ENCODE results near the gene PRKCH.

Gene PRKCH

DNA sequence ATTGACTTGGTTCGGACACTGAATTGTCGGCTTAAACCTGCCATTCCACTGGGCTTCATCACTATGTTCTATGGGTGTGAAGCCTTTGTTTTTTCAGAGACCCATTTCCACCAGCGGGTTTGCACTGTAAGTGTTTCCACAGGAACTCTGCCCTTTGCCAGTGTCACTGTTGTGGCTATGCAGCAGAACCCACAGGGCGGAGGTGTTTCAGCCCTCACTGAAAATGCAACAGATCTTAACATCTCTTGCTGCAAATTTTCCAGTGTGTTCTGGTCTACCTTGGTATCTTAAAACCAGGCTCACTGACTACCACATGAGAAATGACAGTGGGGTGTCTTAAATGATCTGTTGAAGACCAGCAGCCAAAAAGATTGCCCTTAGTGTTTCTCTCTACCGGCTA, 21.1 kb downstream of the PRKCH start:
- TF ChIP-seq, protein P1, sequence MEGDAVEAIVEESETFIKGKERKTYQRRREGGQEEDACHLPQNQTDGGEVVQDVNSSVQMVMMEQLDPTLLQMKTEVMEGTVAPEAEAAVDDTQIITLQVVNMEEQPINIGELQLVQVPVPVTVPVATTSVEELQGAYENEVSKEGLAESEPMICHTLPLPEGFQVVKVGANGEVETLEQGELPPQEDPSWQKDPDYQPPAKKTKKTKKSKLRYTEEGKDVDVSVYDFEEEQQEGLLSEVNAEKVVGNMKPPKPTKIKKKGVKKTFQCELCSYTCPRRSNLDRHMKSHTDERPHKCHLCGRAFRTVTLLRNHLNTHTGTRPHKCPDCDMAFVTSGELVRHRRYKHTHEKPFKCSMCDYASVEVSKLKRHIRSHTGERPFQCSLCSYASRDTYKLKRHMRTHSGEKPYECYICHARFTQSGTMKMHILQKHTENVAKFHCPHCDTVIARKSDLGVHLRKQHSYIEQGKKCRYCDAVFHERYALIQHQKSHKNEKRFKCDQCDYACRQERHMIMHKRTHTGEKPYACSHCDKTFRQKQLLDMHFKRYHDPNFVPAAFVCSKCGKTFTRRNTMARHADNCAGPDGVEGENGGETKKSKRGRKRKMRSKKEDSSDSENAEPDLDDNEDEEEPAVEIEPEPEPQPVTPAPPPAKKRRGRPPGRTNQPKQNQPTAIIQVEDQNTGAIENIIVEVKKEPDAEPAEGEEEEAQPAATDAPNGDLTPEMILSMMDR (IDR thresholded peaks at IDR 0.05; ENCODE audit: insufficient read depth, low read length, poor library complexity, severe bottlenecking) = no peak
- TF ChIP-seq EZH2phosphoT487 (conservative IDR thresholded peaks at IDR 0.05; ENCODE audit: low read length) = no peak
- H3K27me3 ChIP-seq (ENCODE audit: low read length) = no peaks in the 10 kb centered on the region
- H3K27ac ChIP-seq (ENCODE audit: low read depth, low read length) = no peak overlapping the region
- H3F3A ChIP-seq (ENCODE audit: insufficient read depth) = no peaks in the 10 kb centered on the region
- H4K20me1 ChIP-seq (ENCODE audit: low read depth, low read length) = no peaks in the 10 kb centered on the region
- no peaks in the 10 kb centered on the region for H3K9me2 ChIP-seq (replicated peaks; ENCODE audit: insufficient read depth, low read length)
- no peak overlapping the region for H3K4me3 ChIP-seq (ENCODE audit: insufficient read depth, low read length, poor library complexity, severe bottlenecking)
- H3K79me2 ChIP-seq (ENCODE audit: insufficient read depth, low read length) = no peaks in the 10 kb centered on the region
- H3K9me3 ChIP-seq (ENCODE audit: insufficient read depth, low read length) = no peaks in the 10 kb centered on the region
- H3K4me2 ChIP-seq (ENCODE audit: low read depth, low read length, poor library complexity, severe bottlenecking) = no peak overlapping the region
- H3K36me3 ChIP-seq (ENCODE audit: low read length) = no peaks in the 10 kb centered on the region
- no peak overlapping the region for H2AFZ ChIP-seq (ENCODE audit: low read depth, low read length, severe bottlenecking)
- no peak overlapping the region for H3K9ac ChIP-seq (ENCODE audit: low read length)

DNA sequence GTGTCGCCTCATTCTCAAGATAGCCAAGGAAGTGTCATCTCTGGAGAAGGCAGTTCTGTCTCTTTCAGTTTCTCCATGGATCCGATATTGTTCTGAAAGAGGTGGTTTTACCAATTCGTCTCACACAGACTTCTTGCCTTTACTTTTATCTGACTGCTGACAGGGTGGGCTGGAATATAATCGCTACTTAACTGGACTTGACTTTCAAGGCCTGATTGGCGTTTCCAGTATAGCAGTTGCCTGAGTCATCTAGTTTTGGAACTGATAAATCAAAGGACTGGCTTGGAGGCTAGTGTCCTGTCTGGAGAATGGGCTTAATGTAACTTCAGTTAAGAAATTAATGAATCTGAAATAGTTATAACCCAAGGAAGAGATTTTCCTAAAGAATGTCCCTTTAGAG, 21.6 kb downstream of the PRKCH start:
- no peaks in the 10 kb centered on the region for H4K20me1 ChIP-seq (ENCODE audit: low read depth, low read length)
- H3K9ac ChIP-seq (ENCODE audit: low read length) = no peak overlapping the region
- no peaks in the 10 kb centered on the region for H3K79me2 ChIP-seq (ENCODE audit: insufficient read depth, low read length)
- no peaks in the 10 kb centered on the region for H3K9me2 ChIP-seq (replicated peaks; ENCODE audit: insufficient read depth, low read length)
- TF ChIP-seq, protein P1 (IDR thresholded peaks at IDR 0.05; ENCODE audit: insufficient read depth, low read length, poor library complexity, severe bottlenecking) = no peak
- no peak for TF ChIP-seq EZH2phosphoT487 (conservative IDR thresholded peaks at IDR 0.05; ENCODE audit: low read length)
- H3K27me3 ChIP-seq (ENCODE audit: low read length) = no peaks in the 10 kb centered on the region
- no peaks in the 10 kb centered on the region for H3K36me3 ChIP-seq (ENCODE audit: low read length)
- no peaks in the 10 kb centered on the region for H3F3A ChIP-seq (ENCODE audit: insufficient read depth)
- H2AFZ ChIP-seq (ENCODE audit: low read depth, low read length, severe bottlenecking) = no peak overlapping the region
- no peak overlapping the region for H3K27ac ChIP-seq (ENCODE audit: low read depth, low read length)
- no peak overlapping the region for H3K4me3 ChIP-seq (ENCODE audit: insufficient read depth, low read length, poor library complexity, severe bottlenecking)
- no peak overlapping the region for H3K4me2 ChIP-seq (ENCODE audit: low read depth, low read length, poor library complexity, severe bottlenecking)
- H3K9me3 ChIP-seq (ENCODE audit: insufficient read depth, low read length) = no peaks in the 10 kb centered on the region

DNA sequence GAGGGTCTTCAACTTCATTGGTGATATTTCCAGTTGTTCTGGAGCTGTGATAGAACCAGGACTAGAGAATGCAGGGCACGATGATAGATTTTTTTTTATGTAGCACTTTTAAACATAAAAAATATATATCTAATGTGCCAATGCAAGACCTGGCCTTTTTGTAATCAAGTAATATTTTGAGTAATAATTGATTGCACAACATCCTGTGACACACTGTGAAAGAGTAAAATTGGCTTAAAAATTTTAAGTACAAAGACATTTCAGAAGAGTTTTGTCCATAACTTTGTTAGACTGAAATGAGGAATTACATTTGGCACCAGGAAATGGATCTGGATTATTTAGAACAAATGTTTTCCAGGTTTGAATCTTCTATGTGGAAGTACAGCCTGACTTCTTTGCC, 22.1 kb downstream of the PRKCH start:
- no peaks in the 10 kb centered on the region for H3K9me3 ChIP-seq (ENCODE audit: insufficient read depth, low read length)
- H3K9me2 ChIP-seq (replicated peaks; ENCODE audit: insufficient read depth, low read length) = no peaks in the 10 kb centered on the region
- H3K9ac ChIP-seq (ENCODE audit: low read length) = no peak overlapping the region
- H3K27ac ChIP-seq (ENCODE audit: low read depth, low read length) = no peak overlapping the region
- H3K36me3 ChIP-seq (ENCODE audit: low read length) = no peaks in the 10 kb centered on the region
- no peaks in the 10 kb centered on the region for H3K27me3 ChIP-seq (ENCODE audit: low read length)
- no peaks in the 10 kb centered on the region for H3F3A ChIP-seq (ENCODE audit: insufficient read depth)
- no peaks in the 10 kb centered on the region for H3K79me2 ChIP-seq (ENCODE audit: insufficient read depth, low read length)
- H3K4me3 ChIP-seq (ENCODE audit: insufficient read depth, low read length, poor library complexity, severe bottlenecking) = no peak overlapping the region
- H4K20me1 ChIP-seq (ENCODE audit: low read depth, low read length) = no peaks in the 10 kb centered on the region
- no peak overlapping the region for H2AFZ ChIP-seq (ENCODE audit: low read depth, low read length, severe bottlenecking)
- TF ChIP-seq, protein P1 (IDR thresholded peaks at IDR 0.05; ENCODE audit: insufficient read depth, low read length, poor library complexity, severe bottlenecking) = no peak
- no peak for TF ChIP-seq EZH2phosphoT487 (conservative IDR thresholded peaks at IDR 0.05; ENCODE audit: low read length)
- no peak overlapping the region for H3K4me2 ChIP-seq (ENCODE audit: low read depth, low read length, poor library complexity, severe bottlenecking)

Measured in SU-DHL-6 (cell line).